ENCODE results near the gene OR8H3.
"Not testable (repeated sequence)": the region's sequence is repeated elsewhere in the genome, so short reads cannot be mapped to it uniquely, and the experiment has no call there.

The OR8H3 gene, protein sequence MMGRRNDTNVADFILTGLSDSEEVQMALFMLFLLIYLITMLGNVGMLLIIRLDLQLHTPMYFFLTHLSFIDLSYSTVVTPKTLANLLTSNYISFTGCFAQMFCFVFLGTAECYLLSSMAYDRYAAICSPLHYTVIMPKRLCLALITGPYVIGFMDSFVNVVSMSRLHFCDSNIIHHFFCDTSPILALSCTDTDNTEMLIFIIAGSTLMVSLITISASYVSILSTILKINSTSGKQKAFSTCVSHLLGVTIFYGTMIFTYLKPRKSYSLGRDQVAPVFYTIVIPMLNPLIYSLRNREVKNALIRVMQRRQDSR

DNA sequence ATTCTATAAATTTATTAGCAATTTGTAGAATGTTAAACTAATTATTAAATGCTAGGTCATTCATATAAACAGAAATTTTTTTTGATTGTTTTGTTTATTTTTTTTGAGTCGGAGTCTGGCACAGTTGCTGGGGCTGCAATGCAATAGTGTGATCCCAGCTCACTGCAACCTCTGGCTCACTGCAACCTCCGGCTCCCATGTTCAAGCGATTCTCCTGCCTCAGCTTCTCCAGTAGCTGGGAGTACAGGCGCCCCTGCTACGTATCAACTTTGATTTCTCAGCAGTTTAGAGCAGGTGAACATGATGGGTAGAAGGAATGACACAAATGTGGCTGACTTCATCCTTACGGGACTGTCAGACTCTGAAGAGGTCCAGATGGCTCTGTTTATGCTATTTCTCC, at the start of gene OR8H3:
TSS of gene OR8H3 (plus strand) at position 301 of the 400 bp plus-strand sequence. CDS start at position 301, 0 bp downstream.
- H3K27ac ChIP-seq, result no peak within 1 kb of the TSS
- TF ChIP-seq ZFX (IDR thresholded peaks at IDR 0.05), result no peak
- TF ChIP-seq, protein P1, sequence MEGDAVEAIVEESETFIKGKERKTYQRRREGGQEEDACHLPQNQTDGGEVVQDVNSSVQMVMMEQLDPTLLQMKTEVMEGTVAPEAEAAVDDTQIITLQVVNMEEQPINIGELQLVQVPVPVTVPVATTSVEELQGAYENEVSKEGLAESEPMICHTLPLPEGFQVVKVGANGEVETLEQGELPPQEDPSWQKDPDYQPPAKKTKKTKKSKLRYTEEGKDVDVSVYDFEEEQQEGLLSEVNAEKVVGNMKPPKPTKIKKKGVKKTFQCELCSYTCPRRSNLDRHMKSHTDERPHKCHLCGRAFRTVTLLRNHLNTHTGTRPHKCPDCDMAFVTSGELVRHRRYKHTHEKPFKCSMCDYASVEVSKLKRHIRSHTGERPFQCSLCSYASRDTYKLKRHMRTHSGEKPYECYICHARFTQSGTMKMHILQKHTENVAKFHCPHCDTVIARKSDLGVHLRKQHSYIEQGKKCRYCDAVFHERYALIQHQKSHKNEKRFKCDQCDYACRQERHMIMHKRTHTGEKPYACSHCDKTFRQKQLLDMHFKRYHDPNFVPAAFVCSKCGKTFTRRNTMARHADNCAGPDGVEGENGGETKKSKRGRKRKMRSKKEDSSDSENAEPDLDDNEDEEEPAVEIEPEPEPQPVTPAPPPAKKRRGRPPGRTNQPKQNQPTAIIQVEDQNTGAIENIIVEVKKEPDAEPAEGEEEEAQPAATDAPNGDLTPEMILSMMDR (conservative IDR thresholded peaks at IDR 0.05), result no peak

DNA sequence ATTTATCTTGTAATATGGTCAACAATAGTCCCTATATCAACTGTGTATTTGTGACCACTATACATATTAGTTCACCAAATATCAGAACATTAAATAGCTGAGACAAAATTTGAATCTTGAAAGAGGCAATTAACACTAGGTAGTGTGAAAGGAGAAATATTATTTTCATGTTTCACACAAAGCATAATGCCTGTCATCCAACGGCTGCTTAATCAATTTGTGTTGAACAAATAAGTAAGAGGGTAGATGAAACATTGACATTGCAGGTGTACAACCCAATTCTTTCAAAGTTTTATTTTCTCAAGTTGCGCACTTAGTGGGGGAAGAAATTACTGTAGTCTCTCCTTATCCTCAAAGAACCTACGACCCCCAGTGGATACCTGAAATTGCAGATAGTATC, 32.5 kb upstream of the OR8H3 start:
- TF ChIP-seq, protein P1 (conservative IDR thresholded peaks at IDR 0.05), result peak; percentile 52
- no peak for TF ChIP-seq ZFX (IDR thresholded peaks at IDR 0.05)

DNA sequence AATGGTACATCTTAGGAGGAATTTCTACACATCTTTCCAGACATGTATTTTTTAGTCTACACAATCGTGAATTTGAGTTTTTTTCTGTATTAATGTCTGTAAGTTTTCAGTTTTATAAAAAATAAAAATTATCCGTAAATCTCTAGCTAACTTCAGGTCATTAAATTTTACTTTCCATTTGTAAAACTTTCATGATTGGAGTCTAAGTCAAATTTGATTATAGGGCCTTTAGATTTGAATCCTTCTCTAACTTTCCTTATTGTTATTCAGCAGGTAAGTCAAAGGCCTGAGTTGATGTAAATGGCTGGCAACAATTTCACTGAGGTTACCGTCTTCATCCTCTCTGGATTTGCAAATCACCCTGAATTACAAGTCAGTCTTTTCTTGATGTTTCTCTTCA, 29.2 kb upstream of the OR8H3 start, which contains the start of gene OR8I2:
TSS of gene OR8I2 (plus strand) at position 301 of the 400 bp plus-strand sequence. CDS start at position 301, 0 bp downstream.
- TF ChIP-seq, protein P1 (conservative IDR thresholded peaks at IDR 0.05), result no peak
- TF ChIP-seq ZFX (IDR thresholded peaks at IDR 0.05), result no peak

More for the DNA sequence above, 32.5 kb upstream of the OR8H3 start:
- no peak overlapping the region for H3K27ac ChIP-seq

DNA sequence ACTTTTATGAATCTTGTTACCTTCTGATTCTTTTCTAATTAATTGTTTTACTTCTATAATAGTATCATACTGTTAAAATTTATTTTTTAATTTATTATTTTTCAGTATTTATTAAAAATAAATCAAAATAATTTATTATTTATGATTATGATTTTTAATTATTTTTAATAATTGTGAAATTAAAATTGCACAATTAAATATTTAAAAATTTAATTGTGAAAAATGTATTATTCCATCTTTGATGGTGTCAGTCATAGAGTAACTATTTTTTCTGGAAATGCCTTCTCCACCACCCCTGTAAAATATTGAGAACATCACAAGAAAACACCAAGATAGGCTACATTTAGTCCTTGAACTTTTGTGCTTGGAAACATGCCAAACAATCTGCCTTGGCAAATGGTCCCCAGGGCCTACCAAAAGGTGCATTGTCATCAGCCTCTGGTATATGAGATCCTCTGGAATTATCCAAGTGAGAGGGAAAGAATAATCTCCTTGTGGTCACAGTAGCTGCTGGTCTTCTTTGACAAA, 18.9 kb upstream of the OR8H3 start, which contains the start of gene OR8H2:
TSS of gene OR8H2 (plus strand) at position 478 of the 528 bp plus-strand sequence. CDS start 1,356 bp downstream, outside the sequence.
- H3K27ac ChIP-seq, result no peak within 1 kb of the TSS
- TF ChIP-seq ZFX (IDR thresholded peaks at IDR 0.05), result no peak
- TF ChIP-seq, protein P1 (conservative IDR thresholded peaks at IDR 0.05), result no peak

More for the DNA sequence above, 29.2 kb upstream of the OR8H3 start, which contains the start of gene OR8I2:
- no peak within 1 kb of the TSS for H3K27ac ChIP-seq

DNA sequence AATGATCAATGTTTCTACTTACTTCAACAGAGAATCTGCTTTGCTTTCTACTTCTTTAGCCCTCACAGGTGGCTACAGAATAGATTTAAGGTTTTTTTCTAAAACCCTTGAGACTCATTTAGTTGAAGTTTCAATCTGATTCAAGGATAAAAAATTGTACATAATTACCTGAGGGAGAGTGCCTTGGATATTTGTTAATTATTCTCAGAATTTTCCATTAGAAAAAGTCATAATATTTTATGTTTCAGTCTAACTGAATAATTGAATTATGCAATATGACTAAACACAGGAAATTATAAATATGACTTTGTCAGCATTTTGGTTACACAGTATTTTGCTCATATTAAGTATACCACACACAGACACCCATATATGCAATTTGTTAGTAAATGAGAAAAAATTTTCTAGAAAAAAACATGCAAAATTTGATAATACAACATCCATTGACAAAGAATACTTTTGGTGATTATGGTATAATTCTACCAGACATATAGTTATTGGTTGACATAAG, 18.0 kb downstream of the OR8H3 start, which contains the start of gene OR8J3:
TSS of gene OR8J3 (minus strand) at position 51 of the 511 bp plus-strand sequence. CDS start 2,483 bp downstream, outside the sequence.
- TF ChIP-seq ZFX (IDR thresholded peaks at IDR 0.05), result no peak
- TF ChIP-seq, protein P1 (conservative IDR thresholded peaks at IDR 0.05), result no peak
- no peak within 1 kb of the TSS for H3K27ac ChIP-seq

DNA sequence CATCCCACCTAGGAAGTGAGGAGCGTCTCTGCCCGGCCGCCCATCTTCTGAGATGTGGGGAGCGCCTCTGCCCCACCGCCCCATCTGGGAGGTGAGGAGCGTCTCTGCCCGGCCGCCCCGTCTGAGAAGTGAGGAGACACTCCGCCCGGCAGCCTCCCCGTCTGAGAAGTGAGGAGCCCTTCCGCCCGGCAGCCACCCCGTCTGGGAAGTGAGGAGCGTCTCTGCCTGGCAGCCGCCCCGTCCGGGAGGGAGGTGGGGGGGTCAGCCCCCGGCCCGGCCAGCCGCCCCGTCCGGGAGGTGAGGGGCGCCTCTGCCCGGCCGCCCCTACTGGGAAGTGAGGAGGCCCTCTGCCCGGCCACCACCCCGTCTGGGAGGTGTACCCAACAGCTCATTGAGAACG, 21.5 kb downstream of the OR8H3 start:
- H3K27ac ChIP-seq, result not testable (repeated sequence)

DNA sequence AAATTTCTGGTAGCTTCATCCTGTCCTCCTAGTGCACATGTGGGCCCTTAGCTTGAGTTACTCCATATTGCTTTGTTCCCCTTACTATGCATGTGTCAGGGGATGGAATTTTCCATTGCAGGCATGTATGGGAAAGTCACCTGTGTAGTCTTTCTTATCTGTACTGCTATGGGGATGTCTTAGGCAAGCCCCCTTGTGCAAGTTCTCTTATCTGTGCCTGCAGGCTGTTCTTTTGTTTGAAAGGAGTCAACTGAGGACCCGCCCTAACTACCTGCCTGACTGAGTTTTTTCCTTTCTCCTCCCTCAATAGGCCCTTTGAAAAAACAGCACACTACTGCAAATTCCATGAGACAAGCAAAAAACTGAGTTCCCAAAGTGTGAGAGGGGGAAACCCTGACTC, 29.2 kb downstream of the OR8H3 start:
- no peak overlapping the region for H3K27ac ChIP-seq
- TF ChIP-seq ZFX (IDR thresholded peaks at IDR 0.05), result no peak
- TF ChIP-seq, protein P1 (conservative IDR thresholded peaks at IDR 0.05), result no peak
